ENCODE data around the gene SLC35B1.

DNA sequence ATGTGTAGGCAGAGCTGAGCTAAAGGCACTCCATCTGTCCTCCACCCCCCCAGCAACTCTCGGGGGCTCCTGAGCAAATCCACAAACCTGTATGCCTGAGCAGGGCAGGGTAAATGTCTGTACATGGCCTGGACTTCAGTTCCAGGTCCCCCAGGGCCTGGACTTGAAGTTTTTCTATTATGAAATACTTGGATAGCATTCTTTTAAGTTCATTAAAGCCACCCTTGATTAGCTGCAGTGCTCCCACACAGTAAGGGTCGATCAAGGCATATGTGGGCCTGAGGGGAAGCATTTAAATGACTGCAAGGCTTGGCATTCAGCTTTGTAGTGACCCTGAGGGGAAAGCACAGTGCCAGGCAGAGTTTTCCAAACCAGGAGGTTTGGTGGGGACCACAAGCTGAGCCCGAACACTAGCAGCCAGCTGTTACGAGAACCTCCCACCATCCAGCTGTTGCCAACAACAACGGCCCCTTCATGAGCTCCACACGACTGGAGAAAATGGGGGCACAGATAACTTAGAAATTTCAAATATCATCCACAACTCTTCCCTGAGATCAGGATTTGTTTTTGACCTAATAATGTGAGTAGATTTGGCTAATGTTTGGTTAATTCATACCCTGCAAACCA lies 49.5 kb upstream of the SLC35B1 start:
- TF ChIP-seq, protein P1, sequence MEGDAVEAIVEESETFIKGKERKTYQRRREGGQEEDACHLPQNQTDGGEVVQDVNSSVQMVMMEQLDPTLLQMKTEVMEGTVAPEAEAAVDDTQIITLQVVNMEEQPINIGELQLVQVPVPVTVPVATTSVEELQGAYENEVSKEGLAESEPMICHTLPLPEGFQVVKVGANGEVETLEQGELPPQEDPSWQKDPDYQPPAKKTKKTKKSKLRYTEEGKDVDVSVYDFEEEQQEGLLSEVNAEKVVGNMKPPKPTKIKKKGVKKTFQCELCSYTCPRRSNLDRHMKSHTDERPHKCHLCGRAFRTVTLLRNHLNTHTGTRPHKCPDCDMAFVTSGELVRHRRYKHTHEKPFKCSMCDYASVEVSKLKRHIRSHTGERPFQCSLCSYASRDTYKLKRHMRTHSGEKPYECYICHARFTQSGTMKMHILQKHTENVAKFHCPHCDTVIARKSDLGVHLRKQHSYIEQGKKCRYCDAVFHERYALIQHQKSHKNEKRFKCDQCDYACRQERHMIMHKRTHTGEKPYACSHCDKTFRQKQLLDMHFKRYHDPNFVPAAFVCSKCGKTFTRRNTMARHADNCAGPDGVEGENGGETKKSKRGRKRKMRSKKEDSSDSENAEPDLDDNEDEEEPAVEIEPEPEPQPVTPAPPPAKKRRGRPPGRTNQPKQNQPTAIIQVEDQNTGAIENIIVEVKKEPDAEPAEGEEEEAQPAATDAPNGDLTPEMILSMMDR (IDR thresholded peaks at IDR 0.05; ENCODE audit: low read depth, low read length, poor library complexity, severe bottlenecking) = no peak
- TF ChIP-seq EZH2phosphoT487 (IDR thresholded peaks at IDR 0.05; ENCODE audit: borderline replicate concordance, low read length) = no peak
